Measurements from ENCODE around the gene DYNLL1.

DYNLL1 gene

GRCh38 chr12:120460157-120460556, 35.8 kb upstream of the DYNLL1 start:
- no CpG with 5 or more reads among the region's 3 CpGs for WGBS (ENCODE audit: extremely low coverage, insufficient coverage, insufficient read length)

GRCh38 chr12:120462099-120462640, 33.7 kb upstream of the DYNLL1 start:
- Histone ChIP-seq H3K9ac (ENCODE audit: low read length) (no peak overlapping the region), H3K4me1 (ENCODE audit: control insufficient read depth in 1 of 2, insufficient read depth in 2 of 2, low read length in 2 of 2) (no peaks in the 10 kb centered on the region), H4K8ac (ENCODE audit: low read depth, low read length) (no peak overlapping the region), H3K27me3 (ENCODE audit: insufficient read depth, low read length) (no peaks in the 10 kb centered on the region), H3K79me2 (ENCODE audit: control insufficient read depth, insufficient read depth, low read length, poor library complexity) (peaks cover 5% of the 10 kb centered on the region), H3K4ac (ENCODE audit: low read depth, low read length) (no peak overlapping the region), H4K12ac (ENCODE audit: low read depth, low read length) (no peak overlapping the region), H4K91ac (ENCODE audit: low read depth, low read length) (no peak overlapping the region), H2BK12ac (ENCODE audit: low read length) (no peak overlapping the region), H2AK5ac (ENCODE audit: low read length) (no peak overlapping the region), H3K4me2 (ENCODE audit: low read length) (no peak overlapping the region), H3K23ac (ENCODE audit: low read length) (no peak overlapping the region), H2AFZ (ENCODE audit: insufficient read depth, low read length, poor library complexity) (no peak overlapping the region), H3K14ac (ENCODE audit: low read length) (no peak overlapping the region), H3K18ac (ENCODE audit: low read length) (no peak overlapping the region), H2BK120ac (ENCODE audit: insufficient read depth, low read length, poor library complexity) (no peak overlapping the region), H3K4me3 (ENCODE audit: low read depth, low read length) (no peak overlapping the region), H3K9me3 (ENCODE audit: insufficient read depth, low read depth, low read length) (no peaks in the 10 kb centered on the region), H3K36me3 (ENCODE audit: control insufficient read depth in 1 of 2, insufficient read depth in 2 of 2, low read length in 2 of 2) (peaks cover 45 to 71% of the 10 kb centered on the region in 2 experiments), H2BK5ac (ENCODE audit: low read depth, low read length, poor library complexity) (no peak overlapping the region), H3K79me1 (ENCODE audit: low read length) (no peaks in the 10 kb centered on the region), H3K27ac (ENCODE audit: low read depth, low read length) (no peak overlapping the region)
- DNase-seq: no peak
- no CpG with 5 or more reads among the region's 3 CpGs for WGBS (ENCODE audit: extremely low coverage, insufficient coverage, insufficient read length)

More at GRCh38 chr12:120460157-120460556, 35.8 kb upstream of the DYNLL1 start:
- H3K79me2 ChIP-seq (ENCODE audit: control insufficient read depth, insufficient read depth, low read length, poor library complexity): no peaks in the 10 kb centered on the region
- no peak overlapping the region for H2BK5ac ChIP-seq (ENCODE audit: low read depth, low read length, poor library complexity)
- H3K4me3 ChIP-seq (ENCODE audit: low read depth, low read length): no peak overlapping the region
- H2AFZ ChIP-seq (ENCODE audit: insufficient read depth, low read length, poor library complexity): no peak overlapping the region
- H4K91ac ChIP-seq (ENCODE audit: low read depth, low read length): no peak overlapping the region
- H3K27ac ChIP-seq (ENCODE audit: low read depth, low read length): no peak overlapping the region
- H4K8ac ChIP-seq (ENCODE audit: low read depth, low read length): no peak overlapping the region
- no peak overlapping the region for H3K23ac ChIP-seq (ENCODE audit: low read length)
- no peak overlapping the region for H4K12ac ChIP-seq (ENCODE audit: low read depth, low read length)
- no peak overlapping the region for H3K9ac ChIP-seq (ENCODE audit: low read length)
- no peak overlapping the region for H3K4me2 ChIP-seq (ENCODE audit: low read length)
- no peak overlapping the region for H3K14ac ChIP-seq (ENCODE audit: low read length)
- no peak overlapping the region for H2BK12ac ChIP-seq (ENCODE audit: low read length)
- no peak overlapping the region for H3K4ac ChIP-seq (ENCODE audit: low read depth, low read length)
- H3K27me3 ChIP-seq (ENCODE audit: insufficient read depth, low read length): no peaks in the 10 kb centered on the region
- no peaks in the 10 kb centered on the region for H3K9me3 ChIP-seq (ENCODE audit: insufficient read depth, low read depth, low read length)
- peaks cover 45 to 73% of the 10 kb centered on the region in 2 experiments for H3K36me3 ChIP-seq (ENCODE audit: control insufficient read depth in 1 of 2, insufficient read depth in 2 of 2, low read length in 2 of 2)
- H3K4me1 ChIP-seq (ENCODE audit: control insufficient read depth in 1 of 2, insufficient read depth in 2 of 2, low read length in 2 of 2): no peaks in the 10 kb centered on the region
- H3K79me1 ChIP-seq (ENCODE audit: low read length): no peaks in the 10 kb centered on the region
- DNase-seq: no peak
- no peak overlapping the region for H3K18ac ChIP-seq (ENCODE audit: low read length)
- H2BK120ac ChIP-seq (ENCODE audit: insufficient read depth, low read length, poor library complexity): no peak overlapping the region
- H2AK5ac ChIP-seq (ENCODE audit: low read length): no peak overlapping the region

- H3K9ac ChIP-seq (ENCODE audit: low read length): no peak overlapping the region
- H2BK12ac ChIP-seq (ENCODE audit: low read length): no peak overlapping the region
- H3K79me2 ChIP-seq (ENCODE audit: control insufficient read depth, insufficient read depth, low read length, poor library complexity): peaks cover 12% of the 10 kb centered on the region
- peaks cover 38 to 61% of the 10 kb centered on the region in 2 experiments for H3K36me3 ChIP-seq (ENCODE audit: control insufficient read depth in 1 of 2, insufficient read depth in 2 of 2, low read length in 2 of 2)
- no peak overlapping the region for H2BK5ac ChIP-seq (ENCODE audit: low read depth, low read length, poor library complexity)
- no peak overlapping the region for H3K23ac ChIP-seq (ENCODE audit: low read length)
- H3K4me3 ChIP-seq (ENCODE audit: low read depth, low read length): no peak overlapping the region
- H4K91ac ChIP-seq (ENCODE audit: low read depth, low read length): no peak overlapping the region
- no peak overlapping the region for H2BK120ac ChIP-seq (ENCODE audit: insufficient read depth, low read length, poor library complexity)
- H4K8ac ChIP-seq (ENCODE audit: low read depth, low read length): no peak overlapping the region
- no peaks in the 10 kb centered on the region for H3K9me3 ChIP-seq (ENCODE audit: insufficient read depth, low read depth, low read length)
- no peaks in the 10 kb centered on the region for H3K4me1 ChIP-seq (ENCODE audit: control insufficient read depth in 1 of 2, insufficient read depth in 2 of 2, low read length in 2 of 2)
- H3K4me2 ChIP-seq (ENCODE audit: low read length): no peak overlapping the region
- no peak for DNase-seq
- H4K12ac ChIP-seq (ENCODE audit: low read depth, low read length): no peak overlapping the region
- H2AK5ac ChIP-seq (ENCODE audit: low read length): no peak overlapping the region
- no CpG with 5 or more reads among the region's 5 CpGs for WGBS (ENCODE audit: extremely low coverage, insufficient coverage, insufficient read length)
- H2AFZ ChIP-seq (ENCODE audit: insufficient read depth, low read length, poor library complexity): no peak overlapping the region
- H3K27me3 ChIP-seq (ENCODE audit: insufficient read depth, low read length): no peaks in the 10 kb centered on the region
- H3K4ac ChIP-seq (ENCODE audit: low read depth, low read length): no peak overlapping the region
- H3K18ac ChIP-seq (ENCODE audit: low read length): no peak overlapping the region
- H3K79me1 ChIP-seq (ENCODE audit: low read length): peaks cover 2% of the 10 kb centered on the region
- H3K27ac ChIP-seq (ENCODE audit: low read depth, low read length): no peak overlapping the region
- no peak overlapping the region for H3K14ac ChIP-seq (ENCODE audit: low read length)
Observed at GRCh38 chr12:120463712-120464111, 32.2 kb upstream of the DYNLL1 start.

- H3K79me2 ChIP-seq (ENCODE audit: control insufficient read depth, insufficient read depth, low read length, poor library complexity): peaks cover 20% of the 10 kb centered on the region
- H4K12ac ChIP-seq (ENCODE audit: low read depth, low read length): no peak overlapping the region
- no peak overlapping the region for H3K27ac ChIP-seq (ENCODE audit: low read depth, low read length)
- H3K23ac ChIP-seq (ENCODE audit: low read length): no peak overlapping the region
- no peaks in the 10 kb centered on the region for H3K9me3 ChIP-seq (ENCODE audit: insufficient read depth, low read depth, low read length)
- no peak overlapping the region for H2AFZ ChIP-seq (ENCODE audit: insufficient read depth, low read length, poor library complexity)
- H2BK120ac ChIP-seq (ENCODE audit: insufficient read depth, low read length, poor library complexity): no peak overlapping the region
- no peak overlapping the region for H3K4me3 ChIP-seq (ENCODE audit: low read depth, low read length)
- no peak overlapping the region for H4K91ac ChIP-seq (ENCODE audit: low read depth, low read length)
- DNase-seq: no peak
- no peak overlapping the region for H3K9ac ChIP-seq (ENCODE audit: low read length)
- H3K4ac ChIP-seq (ENCODE audit: low read depth, low read length): no peak overlapping the region
- H2AK5ac ChIP-seq (ENCODE audit: low read length): no peak overlapping the region
- peaks cover 11% of the 10 kb centered on the region for H3K79me1 ChIP-seq (ENCODE audit: low read length)
- peaks cover 4 to 8% of the 10 kb centered on the region in 2 experiments for H3K4me1 ChIP-seq (ENCODE audit: control insufficient read depth in 1 of 2, insufficient read depth in 2 of 2, low read length in 2 of 2)
- no peaks in the 10 kb centered on the region for H3K27me3 ChIP-seq (ENCODE audit: insufficient read depth, low read length)
- whole genome bisulfite sequencing (ENCODE audit: extremely low coverage, insufficient coverage, insufficient read length): no CpG with 5 or more reads among the region's 5 CpGs
- no peak overlapping the region for H3K14ac ChIP-seq (ENCODE audit: low read length)
- H3K36me3 ChIP-seq (ENCODE audit: control insufficient read depth in 1 of 2, insufficient read depth in 2 of 2, low read length in 2 of 2): peaks cover 29 to 45% of the 10 kb centered on the region in 2 experiments
- H2BK5ac ChIP-seq (ENCODE audit: low read depth, low read length, poor library complexity): no peak overlapping the region
- no peak overlapping the region for H3K4me2 ChIP-seq (ENCODE audit: low read length)
- H4K8ac ChIP-seq (ENCODE audit: low read depth, low read length): no peak overlapping the region
- no peak overlapping the region for H2BK12ac ChIP-seq (ENCODE audit: low read length)
- H3K18ac ChIP-seq (ENCODE audit: low read length): no peak overlapping the region
Observed at GRCh38 chr12:120465756-120466155, 30.2 kb upstream of the DYNLL1 start.
